H1 (cell line): ENCODE measurements around the gene MPP2. TPM values are rescaled to one million over a fixed set of nuclear protein-coding genes. Genes with fewer than 3 reads are reported as not detected.

ENCODE experiments used
- CTCF ChIA-PET: fragments of 300-600 bp; sonication (Branson Sonifier 250); formaldehyde crosslinking; loops from one replicate; lab custom pipeline; 2021; ENCODE audit not compliant: partially characterized antibody; lab: Charles Lee
- POLR2A ChIA-PET: fragments of 300-600 bp; sonication (Branson Sonifier 250); formaldehyde crosslinking; loops from one replicate; lab custom pipeline; 2021; ENCODE audit warnings: inconsistent platforms; ENCODE audit not compliant: partially characterized antibody; lab: Charles Lee
- DNase-seq, 2 experiments: peaks; one replicate each; pipeline versions ENCODE4 v3.0.0 to v3.0.0-alpha.2; 2010 to 2022; ENCODE audit warnings: low spot score in 2 of 2, low read depth in 1 of 2, mixed read lengths in 1 of 2
- FAIRE-seq: peaks from 2 replicates; lab custom pipeline; 2011; peaks lifted over from hg19 to GRCh38; lab: Jason Lieb, UNC
- H2AFZ ChIP-seq: 2 replicates; pipeline ENCODE4 v1.8.1; 2012; ENCODE audit warnings: low read length, inconsistent platforms
- H2AK5ac ChIP-seq: 2 replicates; pipeline ENCODE4 v1.6.1; 2013; ENCODE audit warnings: low read depth, low read length
- H2BK120ac ChIP-seq: replicated peaks from 2 replicates; pipeline ENCODE3; 2013; ENCODE audit warnings: low read depth, low read length, inconsistent platforms
- H2BK12ac ChIP-seq: 2 replicates; pipeline ENCODE4 v1.6.1; 2013; ENCODE audit warnings: low read depth, low read length
- H2BK15ac ChIP-seq: 2 replicates; pipeline ENCODE4 v1.6.1; 2013; ENCODE audit warnings: low read length
- H2BK20ac ChIP-seq: 2 replicates; pipeline ENCODE4 v1.6.1; 2013; ENCODE audit warnings: low read length
- H2BK5ac ChIP-seq: 2 replicates; pipeline ENCODE4 v1.6.1; 2013; ENCODE audit warnings: low read depth, low read length
- H3K14ac ChIP-seq: 2 replicates; pipeline ENCODE4 v1.6.1; 2013; ENCODE audit warnings: inconsistent platforms; ENCODE audit not compliant: insufficient read length
- H3K18ac ChIP-seq: 2 replicates; pipeline ENCODE4 v1.6.1; 2013; ENCODE audit warnings: low read length; ENCODE audit errors: extremely low read depth
- H3K23ac ChIP-seq: 2 replicates; pipeline ENCODE4 v1.6.1; 2013; ENCODE audit warnings: inconsistent platforms; ENCODE audit not compliant: insufficient read length
- H3K23me2 ChIP-seq: 2 replicates; pipeline ENCODE4 v1.6.1; 2013; ENCODE audit warnings: low read depth, low read length
- H3K27ac ChIP-seq: 2 replicates; pipeline ENCODE4 v1.6.1; 2011; ENCODE audit warnings: low read depth, low read length, inconsistent platforms
- H3K27me3 ChIP-seq, 4 experiments: replicated peaks in 1 of 4; 1 replicate in 1 of 4; 2 replicates in 3 of 4; pipeline versions ENCODE4 v1.6.1 to v1.8.1; 2011 to 2013; ENCODE audit warnings: low read length in 3 of 4, mild to moderate bottlenecking in 3 of 4, inconsistent platforms in 2 of 4, mixed read lengths in 2 of 4, moderate library complexity in 1 of 4; ENCODE audit not compliant: control insufficient read depth in 3 of 4, insufficient read depth in 3 of 4; ENCODE audit errors: extremely low read depth in 1 of 4
- H3K36me3 ChIP-seq, 4 experiments: 2 replicates each; pipeline versions ENCODE4 v1.6.1 to v1.8.1; 2011 to 2013; ENCODE audit warnings: mild to moderate bottlenecking in 4 of 4, low read length in 3 of 4, moderate library complexity in 2 of 4, control low read depth in 1 of 4, inconsistent platforms in 1 of 4; ENCODE audit not compliant: insufficient read depth in 4 of 4, control insufficient read depth in 2 of 4
- H3K4ac ChIP-seq: replicated peaks from 2 replicates; pipeline ENCODE3; 2013; ENCODE audit warnings: low read length, low read depth, mixed read lengths, inconsistent platforms; ENCODE audit not compliant: insufficient read length
- H3K4me1 ChIP-seq, 4 experiments: replicated peaks in 1 of 4; 1 replicate in 1 of 4; 2 replicates in 3 of 4; pipeline versions ENCODE4 v1.6.1 to v1.8.1; 2011 to 2013; ENCODE audit warnings: low read length in 3 of 4, inconsistent platforms in 2 of 4, mixed read lengths in 1 of 4; ENCODE audit not compliant: insufficient read depth in 4 of 4, control insufficient read depth in 3 of 4
- H3K4me2 ChIP-seq, 2 experiments: 2 replicates each; pipeline versions ENCODE4 v1.6.1 to v1.8.1; 2011 to 2013; ENCODE audit warnings: low read depth in 2 of 2, low read length in 2 of 2, control low read depth in 1 of 2, inconsistent platforms in 1 of 2, mild to moderate bottlenecking in 1 of 2; ENCODE audit not compliant: insufficient read depth in 1 of 2
- H3K4me3 ChIP-seq, 4 experiments: fragments of 200-600, 300-600 bp in 1 of 4; sonication (generic), shearing (Covaris generic), sonication (Bioruptor Twin) in 1 of 4; 2 replicates each; pipeline versions ENCODE4 v1.5.1 to v1.8.1; 2011 to 2016; ENCODE audit warnings: low read length in 4 of 4, low read depth in 3 of 4, control low read depth in 2 of 4, inconsistent platforms in 2 of 4, mild to moderate bottlenecking in 2 of 4, mixed read lengths in 1 of 4, moderate library complexity in 1 of 4; ENCODE audit not compliant: insufficient read depth in 2 of 4; ENCODE audit errors: extremely low read depth in 1 of 4
- H3K56ac ChIP-seq: replicated peaks from 2 replicates; pipeline ENCODE3; 2013; ENCODE audit warnings: low read depth, mild to moderate bottlenecking, mixed read lengths, low read length, inconsistent platforms; ENCODE audit not compliant: insufficient read length
- H3K79me1 ChIP-seq: 2 replicates; pipeline ENCODE4 v1.6.1; 2013; ENCODE audit warnings: low read depth, low read length, control low read depth
- H3K79me2 ChIP-seq, 2 experiments: 2 replicates each; pipeline versions ENCODE4 v1.6.1 to v1.8.1; 2012 to 2013; ENCODE audit warnings: low read length in 2 of 2, mild to moderate bottlenecking in 2 of 2, inconsistent platforms in 1 of 2; ENCODE audit not compliant: insufficient read depth in 2 of 2, control insufficient read depth in 1 of 2
- H3K9ac ChIP-seq, 4 experiments: replicated peaks in 1 of 4; 1 replicate in 1 of 4; 2 replicates in 3 of 4; pipeline versions ENCODE4 v1.6.1 to v1.8.1; 2011 to 2013; ENCODE audit warnings: low read depth in 3 of 4, low read length in 3 of 4, control low read depth in 2 of 4, mild to moderate bottlenecking in 2 of 4, moderate library complexity in 2 of 4, inconsistent platforms in 1 of 4; ENCODE audit errors: extremely low read depth in 1 of 4
- H3K9me3 ChIP-seq, 2 experiments: 2 replicates each; pipeline versions ENCODE4 v1.6.1 to v1.8.1; 2012 to 2013; ENCODE audit warnings: mild to moderate bottlenecking in 2 of 2, moderate library complexity in 2 of 2, control low read depth in 1 of 2, inconsistent platforms in 1 of 2, low read depth in 1 of 2, low read length in 1 of 2, mixed read lengths in 1 of 2; ENCODE audit not compliant: insufficient read depth in 2 of 2
- H4K20me1 ChIP-seq, 2 experiments: replicated peaks in 1 of 2; 2 replicates each; pipeline versions ENCODE3 to v1.8.1; 2011 to 2013; ENCODE audit warnings: inconsistent platforms in 2 of 2, low read length in 2 of 2, mild to moderate bottlenecking in 1 of 2; ENCODE audit not compliant: insufficient read depth in 2 of 2, control insufficient read depth in 1 of 2
- H4K5ac ChIP-seq: 2 replicates; pipeline ENCODE4 v1.6.1; 2013; ENCODE audit warnings: low read length, low read depth, mixed read lengths, inconsistent platforms; ENCODE audit not compliant: insufficient read length
- H4K8ac ChIP-seq: 2 replicates; pipeline ENCODE4 v1.8.0; 2013; ENCODE audit warnings: mild to moderate bottlenecking, moderate library complexity, low read length, inconsistent platforms; ENCODE audit not compliant: insufficient read depth; ENCODE audit errors: extremely low read depth
- H4K91ac ChIP-seq: replicated peaks from 2 replicates; pipeline ENCODE3; 2013; ENCODE audit warnings: low read length, mixed read lengths, inconsistent platforms; ENCODE audit not compliant: insufficient read length
- CEBPB ChIP-seq: IDR thresholded peaks from 2 replicates; pipeline ENCODE4 v1.6.1; 2012; ENCODE audit warnings: low read depth, low read length
- CHD1 ChIP-seq: IDR thresholded peaks from 2 replicates; pipeline ENCODE4 v1.6.1; 2012; ENCODE audit warnings: low read depth, low read length, improper control_type of control experiment
- FOSL1 ChIP-seq: IDR thresholded peaks from 2 replicates; pipeline ENCODE4 v1.6.1; 2011; ENCODE audit warnings: mild to moderate bottlenecking, low read depth, low read length, moderate library complexity; ENCODE audit not compliant: insufficient read depth
- GABPA ChIP-seq: IDR thresholded peaks from 2 replicates; pipeline ENCODE4 v1.6.1; 2011; ENCODE audit warnings: mild to moderate bottlenecking, low read length, moderate library complexity, borderline replicate concordance; ENCODE audit not compliant: insufficient read depth
- JUN ChIP-seq: IDR thresholded peaks from 2 replicates; pipeline ENCODE4 v1.6.1; 2011; ENCODE audit warnings: low read depth, mild to moderate bottlenecking, improper control_type of control experiment, low read length
- KDM1A ChIP-seq: fragments of 200-600, 300-600 bp; sonication (generic); IDR thresholded peaks from 2 replicates; pipeline ENCODE4 v1.7.1; 2016; ENCODE audit warnings: mild to moderate bottlenecking, low read length, borderline replicate concordance
- SUZ12 ChIP-seq: fragments of 200-600 bp; sonication (generic); IDR thresholded peaks from 2 replicates; pipeline ENCODE4 v1.6.1; 2012; ENCODE audit warnings: mild to moderate bottlenecking, inconsistent platforms, low read length, moderate library complexity, mixed read lengths
- WGBS, 2 experiments: shearing (Covaris generic) in 1 of 2; methylation state at CpG; one replicate each; pipeline versions ENCODE4 v1.1.6 to v1.1.7; 2013 to 2015; ENCODE audit warnings: low lambda C conversion rate in 2 of 2, mixed read lengths in 2 of 2, inconsistent platforms in 1 of 2, low coverage in 1 of 2, missing lambda C conversion rate in 1 of 2; ENCODE audit not compliant: insufficient replicate concordance in 2 of 2, insufficient coverage in 1 of 2, insufficient read length in 1 of 2; ENCODE audit errors: extremely low coverage in 1 of 2, missing lambda C conversion rate in 1 of 2; 5-methylcytosine and 5-hydroxymethylcytosine counted together
- polyA plus RNA-seq, 7 experiments: library from polyadenylated mRNA; depleted of rRNA in 3 of 7; stranded (reverse) in 5 of 7; unstranded in 2 of 7; fragments of >200 nt in 5 of 7; fragments of 200-250 nt in 2 of 7; gene quantifications; 1 replicate in 5 of 7; 2 replicates in 1 of 7; 4 replicates in 1 of 7; pipeline versions ENCODE4 v1.2.1 to v1.2.3, GENCODE V29; 2011 to 2013; ENCODE audit warnings: missing spikeins in 2 of 7, mixed read lengths in 2 of 7
- total RNA-seq: library from RNA; stranded (reverse); fragmentation: NEBNext Ultra II Directional; extraction: Animal tissue kit (Norgen Biotek cat#: 25700); gene quantifications from 2 replicates; pipeline ENCODE4 v1.2.1, GENCODE V29; 2021

Gene MPP2
- total and polyA plus RNA-seq, 2 of the 8 experiments (the other 6 are each of a cell fraction or from before 2014, with no cell fraction given) = 30.9 to 34.1 TPM

DNA sequence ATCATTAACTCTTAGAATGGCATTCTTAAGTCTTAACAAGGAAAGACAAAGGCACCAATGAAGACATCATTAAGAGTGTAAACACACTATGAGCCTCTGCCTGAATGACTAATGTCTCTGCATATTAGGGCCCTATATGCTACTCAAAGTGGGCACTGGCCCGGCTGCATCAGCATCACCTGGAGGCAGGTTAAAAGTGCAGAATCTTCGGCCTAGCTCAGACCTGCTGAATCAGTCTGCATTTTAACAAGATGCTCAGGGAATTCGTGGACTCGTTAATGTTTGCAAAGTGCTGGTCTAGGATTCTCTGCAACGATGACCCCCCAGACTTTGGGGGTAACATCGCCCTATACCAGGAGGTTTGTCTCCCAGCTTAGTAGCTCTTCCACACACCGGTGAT, 81.1 kb downstream of the MPP2 start:
- H2BK5ac ChIP-seq = no peak overlapping the region
- CTCF ChIA-PET = interaction anchor here (0.9 to 3.3 kb wide), 4 partner anchors 9 to 53 kb away, joined by 3 to 16 read pairs (median 6); no protein-coding TSS in a partner anchor
- POLR2A ChIA-PET = interaction anchor here (0.5 to 1.5 kb wide), 3 partner anchors 10 to 138 kb away, joined by 3 to 4 read pairs (median 3); no protein-coding TSS in a partner anchor
- no peak for TF ChIP-seq GABPA
- TF ChIP-seq CEBPB = no peak
- TF ChIP-seq SUZ12 = no peak
- no peak for TF ChIP-seq CHD1
- TF ChIP-seq KDM1A = no peak
- no peak for TF ChIP-seq JUN
- TF ChIP-seq FOSL1 = no peak

More for the DNA sequence above, 81.1 kb downstream of the MPP2 start:
- Histone ChIP-seq H3K4me1 (peaks cover 0 to 1% (median 0%) of the 10 kb centered on the region in 4 experiments; a peak in 1 of 7 replicates), H3K23ac (no peak overlapping the region), H3K9me3 (no peaks in the 10 kb centered on the region), H3K18ac (no peak overlapping the region), H2BK20ac (no peak overlapping the region), H3K27ac (no peak overlapping the region), H3K23me2 (no peaks in the 10 kb centered on the region), H3K56ac (no peak overlapping the region), H3K27me3 (no peaks in the 10 kb centered on the region), H3K4me3 (no peak overlapping the region), H3K79me2 (no peaks in the 10 kb centered on the region), H3K36me3 (peaks cover 0 to 8% (median 0%) of the 10 kb centered on the region in 4 experiments; a peak in 3 of 8 replicates), H3K79me1 (no peaks in the 10 kb centered on the region), H4K8ac (no peak overlapping the region), H2BK120ac (no peak overlapping the region), H3K4me2 (no peak overlapping the region), H3K9ac (no peak overlapping the region), H3K14ac (no peak overlapping the region), H4K20me1 (no peaks in the 10 kb centered on the region), H2BK15ac (no peak overlapping the region), H2AFZ (no peak overlapping the region), H4K91ac (no peak overlapping the region), H2BK12ac (no peak overlapping the region), H2AK5ac (no peak overlapping the region), H3K4ac (no peak overlapping the region), H4K5ac (no peak overlapping the region)
- FAIRE-seq (no peak), DNase-seq (no peak)
- 94% methylated on average over 7 of the region's 7 CpGs; no CpG with 5 or more reads in 1 of the 2 experiments for WGBS, 2 experiments
